ENCODE data around the gene MYZAP. TPM values are rescaled to one million over a fixed set of nuclear protein-coding genes. Genes with fewer than 3 reads are reported as not detected.

The MYZAP gene
- total and polyA plus RNA-seq, 2 of the 13 experiments (the other 11 are each of a cell fraction or from before 2014, with no cell fraction given): not detected

- Histone ChIP-seq H3K27me3 (ENCODE audit: control insufficient read depth in 1 of 2, insufficient read depth in 2 of 2, low read length in 2 of 2) (peaks cover 5 to 49% of the 10 kb centered on the region in 2 experiments), H2AFZ (ENCODE audit: low read length) (no peak overlapping the region), H3K4me2 (ENCODE audit: low read depth, low read length) (no peak overlapping the region), H3K79me2 (ENCODE audit: insufficient read depth, low read length) (no peaks in the 10 kb centered on the region), H3K4me1 (ENCODE audit: insufficient read depth, low read length) (no peaks in the 10 kb centered on the region), H3K9me3 (ENCODE audit: low read length) (no peaks in the 10 kb centered on the region), H3K4me3 (replicated peaks in 1 of 3; ENCODE audit: insufficient read depth in 1 of 3, low read depth in 2 of 3, low read length in 3 of 3) (no peak overlapping the region), H3K9ac (ENCODE audit: insufficient read depth, low read depth, low read length) (no peak overlapping the region), H4K20me1 (ENCODE audit: insufficient read depth, low read length) (no peaks in the 10 kb centered on the region), H3K36me3 (replicated peaks in 1 of 2; ENCODE audit: control insufficient read depth in 1 of 2, insufficient read depth in 2 of 2, low read length in 2 of 2) (no peaks in the 10 kb centered on the region), H3K27ac (ENCODE audit: extremely low read length, insufficient read depth, low read length) (no peak overlapping the region)
- POLR2A ChIA-PET: no interaction called here
- no TSS peak for BruUV-seq (replicated peaks)
- FAIRE-seq: no peak
- DNase-seq (ENCODE audit: low spot score): peak; percentile 21
- WGBS (ENCODE audit: low lambda C conversion rate): 38% methylated on average over 9 of the region's 9 CpGs
- in situ Hi-C loops (cut with HindIII; ENCODE audit: extremely low pct_ligation_motif_present, low pct_unique_long_range_greater_than_20kb): no loop called here
- intact Hi-C loops (cut with micrococcal nuclease; ENCODE audit: unreplicated experiment): no loop called here
- ATAC-seq: no peak
- TF ChIP-seq ZNF34 (CRISPR knock-in tag; IDR thresholded peaks at IDR 0.05; ENCODE audit: borderline replicate concordance) (no peak), SP5 (CRISPR knock-in tag; IDR thresholded peaks at IDR 0.05; ENCODE audit: borderline replicate concordance, low read depth) (no peak), NR2F2 (IDR thresholded peaks at IDR 0.05; ENCODE audit: borderline replicate concordance, low read depth) (no peak), ZXDC (CRISPR knock-in tag; IDR thresholded peaks at IDR 0.05) (no peak), ZBTB34 (CRISPR knock-in tag; IDR thresholded peaks at IDR 0.05) (no peak)
- CTCF ChIA-PET (ENCODE audit: low intra/inter-chr PET ratio, low total read pairs): no interaction called here
Observed at GRCh38 chr15:57595011-57595866, 3.5 kb downstream of the MYZAP start.
